Heart left ventricle (tissue), 11 donors: ENCODE results near the gene YIPF4. TPM values are rescaled to one million over a fixed set of nuclear protein-coding genes. Genes with fewer than 3 reads are reported as not detected.

Experiments used
- polyA plus RNA-seq, 2 donors: library from polyadenylated mRNA; stranded (reverse); fragments of 200-250 nt; gene quantifications; one replicate each; pipeline ENCODE4 v1.2.3, GENCODE V29; 2013
- total RNA-seq, 9 donors: library from RNA; depleted of rRNA in 2 of 9; stranded (reverse); fragments of >200 nt in 2 of 9; fragmentation: NEBNext Ultra II Directional in 3 of 9; extraction: Animal tissue kit (Norgen Biotek cat#: 25700) in 3 of 9; gene quantifications; one replicate each; pipeline versions ENCODE4 v1.1.0 to v1.2.4, GENCODE V29; 2016 to 2023
- donor health status: ischemic (EF 13 %, LVEDD 7.1; RV severe dilation, severe dysfunction).
- donor health status: healthy with polysubstance abuse.
- donor health status: DM: no; HTN: yes; CAD: no.
- donor health status: DM: no; HTN: no; CAD: no.
- donor health status: ischemic (EF 25% LVEDD 5.7; RV mildly dilated, moderate dysfunction).
- donor health status: healthy.
- donor health status: DM: yes; HTN: yes; CAD: no.
- donor health status: PGD.
- donor health status: nonischemic (EF 23%, LVEDD 6.1; RV moderate dilation, normal function).

Gene YIPF4
- total and polyA plus RNA-seq, 11 donors = 14.9 to 79.3 (median 60.3) TPM

Other genes starting within 250 kb of the YIPF4 start
- 10 to 100 TPM; 36.8 to 52.8 (median 41.6) TPM for gene DPY30, start 238.1 kb upstream of the YIPF4 start, total RNA-seq
- gene DPY30, start 238.1 kb upstream of the YIPF4 start, polyA plus RNA-seq = 10 to 100 TPM; 64.3 to 86.5 TPM
- 10 to 100 TPM in 5 of 9 donors, 1 to 10 TPM in 4; 6.9 to 13.2 (median 10.2) TPM for gene SPAST, start 214.3 kb upstream of the YIPF4 start, total RNA-seq
- gene SPAST, start 214.3 kb upstream of the YIPF4 start, polyA plus RNA-seq = 1 to 10 TPM; 2.6 to 5.7 TPM
- gene SLC30A6, start 112.0 kb upstream of the YIPF4 start, total RNA-seq = 10 to 100 TPM; 10.1 to 18.8 (median 16.2) TPM
- gene SLC30A6, start 112.0 kb upstream of the YIPF4 start, polyA plus RNA-seq = 10 to 100 TPM in 1 of 2 donors, 1 to 10 TPM in 1; 2.8 to 11.6 TPM
- gene NLRC4, start 13.0 kb upstream of the YIPF4 start, total RNA-seq = 1 to 10 TPM in 4 of 9 donors, under 1 TPM in 5; 0.19 to 4.8 (median 0.67) TPM
- gene NLRC4, start 13.0 kb upstream of the YIPF4 start, polyA plus RNA-seq = under 1 TPM; 0.19 to 0.44 TPM
- 10 to 100 TPM; 36.1 to 68.0 (median 55.8) TPM for gene BIRC6, start 79.1 kb downstream of the YIPF4 start, total RNA-seq
- gene BIRC6, start 79.1 kb downstream of the YIPF4 start, polyA plus RNA-seq = 10 to 100 TPM; 11.0 to 16.5 TPM